ENCODE data around the gene KLK14. TPM values are rescaled to one million over a fixed set of nuclear protein-coding genes. Genes with fewer than 3 reads are reported as not detected.

KLK14 gene
- total and polyA plus RNA-seq, 2 experiments from 2014 or later, result 0.13 TPM; not detected in 1

DNA sequence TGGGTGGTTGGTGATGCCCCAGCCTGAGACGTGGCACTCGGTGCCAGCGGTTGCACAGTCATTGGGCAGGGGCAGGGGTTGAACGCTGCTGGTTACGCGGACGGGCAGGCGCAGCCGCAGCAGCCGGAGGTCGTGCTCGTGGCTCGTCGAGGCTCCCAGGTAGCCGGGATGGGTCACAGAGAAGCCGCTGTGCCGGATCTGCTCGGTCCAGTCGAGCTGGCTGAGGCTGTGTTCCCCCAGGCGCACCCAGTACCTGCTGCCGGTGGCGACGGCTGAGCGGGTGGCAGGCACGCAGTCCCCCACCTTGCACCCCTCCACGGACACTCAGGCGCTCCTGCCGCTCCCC lies 50.8 kb downstream of the KLK14 start:
- H3K79me2 ChIP-seq, result no peaks in the 10 kb centered on the region
- H3K27me3 ChIP-seq, result no peaks in the 10 kb centered on the region
- WGBS (ENCODE audit: low lambda C conversion rate, missing lambda C conversion rate), result 95% methylated on average over 28 of the region's 28 CpGs
- H3K9me2 ChIP-seq (replicated peaks; ENCODE audit: insufficient read depth), result no peaks in the 10 kb centered on the region
- no peak overlapping the region for H3K27ac ChIP-seq
- no peak overlapping the region for H3K4me3 ChIP-seq
- H3K9me3 ChIP-seq (ENCODE audit: low read depth), result no peaks in the 10 kb centered on the region
- no peaks in the 10 kb centered on the region for H3K36me3 ChIP-seq (replicated peaks; ENCODE audit: insufficient read depth, low read depth)
- no peak for TF ChIP-seq EZH2phosphoT487 (IDR thresholded peaks at IDR 0.05; ENCODE audit: low read depth, severe bottlenecking, unreplicated experiment)
- no peak for TF ChIP-seq EZH2 (IDR thresholded peaks at IDR 0.05; ENCODE audit: borderline replicate concordance)
- TF ChIP-seq, protein P1, sequence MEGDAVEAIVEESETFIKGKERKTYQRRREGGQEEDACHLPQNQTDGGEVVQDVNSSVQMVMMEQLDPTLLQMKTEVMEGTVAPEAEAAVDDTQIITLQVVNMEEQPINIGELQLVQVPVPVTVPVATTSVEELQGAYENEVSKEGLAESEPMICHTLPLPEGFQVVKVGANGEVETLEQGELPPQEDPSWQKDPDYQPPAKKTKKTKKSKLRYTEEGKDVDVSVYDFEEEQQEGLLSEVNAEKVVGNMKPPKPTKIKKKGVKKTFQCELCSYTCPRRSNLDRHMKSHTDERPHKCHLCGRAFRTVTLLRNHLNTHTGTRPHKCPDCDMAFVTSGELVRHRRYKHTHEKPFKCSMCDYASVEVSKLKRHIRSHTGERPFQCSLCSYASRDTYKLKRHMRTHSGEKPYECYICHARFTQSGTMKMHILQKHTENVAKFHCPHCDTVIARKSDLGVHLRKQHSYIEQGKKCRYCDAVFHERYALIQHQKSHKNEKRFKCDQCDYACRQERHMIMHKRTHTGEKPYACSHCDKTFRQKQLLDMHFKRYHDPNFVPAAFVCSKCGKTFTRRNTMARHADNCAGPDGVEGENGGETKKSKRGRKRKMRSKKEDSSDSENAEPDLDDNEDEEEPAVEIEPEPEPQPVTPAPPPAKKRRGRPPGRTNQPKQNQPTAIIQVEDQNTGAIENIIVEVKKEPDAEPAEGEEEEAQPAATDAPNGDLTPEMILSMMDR (IDR thresholded peaks at IDR 0.05; ENCODE audit: poor library complexity), result no peak
- no peak overlapping the region for H3K4me2 ChIP-seq
- H3K4me1 ChIP-seq (ENCODE audit: insufficient read depth), result no peaks in the 10 kb centered on the region
- H2AFZ ChIP-seq, result no peak overlapping the region
- no peak for DNase-seq (ENCODE audit: low spot score)
- no peaks in the 10 kb centered on the region for H4K20me1 ChIP-seq (ENCODE audit: insufficient read depth, poor library complexity, severe bottlenecking)

DNA sequence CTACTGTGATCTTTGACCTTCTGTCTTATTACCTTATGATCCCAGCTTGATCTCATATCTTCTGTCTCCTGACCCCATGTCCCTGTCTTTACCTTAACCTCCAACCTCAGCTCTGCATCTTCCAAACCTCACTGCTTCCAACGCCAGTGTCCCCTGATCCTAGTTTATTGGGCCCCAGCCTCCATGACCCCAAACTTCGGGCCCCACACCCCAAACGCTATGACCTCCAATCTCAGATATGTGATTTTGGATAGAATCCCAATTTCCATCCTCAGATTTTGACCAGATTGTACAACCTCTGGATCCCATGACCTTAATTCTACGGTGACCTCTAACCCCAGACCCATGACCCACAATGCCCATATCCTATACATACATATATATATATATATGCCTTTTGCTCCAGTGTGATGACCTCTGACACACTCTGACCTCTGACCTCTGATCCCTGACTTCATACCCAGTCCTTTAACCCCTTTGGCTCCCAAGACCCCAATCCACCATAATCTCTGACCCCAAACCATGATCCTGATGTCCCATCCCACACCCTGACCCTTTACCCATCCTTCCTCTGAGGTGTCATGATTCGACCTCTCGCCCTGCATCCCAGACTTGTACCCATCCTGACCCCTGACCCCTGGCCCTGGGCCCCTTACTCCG lies 51.3 kb downstream of the KLK14 start:
- no peak for DNase-seq (ENCODE audit: low spot score)
- Histone ChIP-seq H4K20me1 (ENCODE audit: insufficient read depth, poor library complexity, severe bottlenecking) (no peaks in the 10 kb centered on the region), H3K4me3 (no peak overlapping the region), H3K4me1 (ENCODE audit: insufficient read depth) (no peaks in the 10 kb centered on the region), H3K9me3 (ENCODE audit: low read depth) (no peaks in the 10 kb centered on the region), H3K27me3 (no peaks in the 10 kb centered on the region), H3K36me3 (replicated peaks; ENCODE audit: insufficient read depth, low read depth) (no peaks in the 10 kb centered on the region), H3K27ac (no peak overlapping the region), H3K79me2 (no peaks in the 10 kb centered on the region), H3K4me2 (no peak overlapping the region), H2AFZ (no peak overlapping the region), H3K9me2 (replicated peaks; ENCODE audit: insufficient read depth) (no peaks in the 10 kb centered on the region)
- 92% methylated on average over 7 of the region's 7 CpGs for WGBS (ENCODE audit: low lambda C conversion rate, missing lambda C conversion rate)
- no peak for TF ChIP-seq EZH2phosphoT487 (IDR thresholded peaks at IDR 0.05; ENCODE audit: low read depth, severe bottlenecking, unreplicated experiment)
- TF ChIP-seq, protein P1 (IDR thresholded peaks at IDR 0.05; ENCODE audit: poor library complexity), result no peak
- no peak for TF ChIP-seq EZH2 (IDR thresholded peaks at IDR 0.05; ENCODE audit: borderline replicate concordance)

DNA sequence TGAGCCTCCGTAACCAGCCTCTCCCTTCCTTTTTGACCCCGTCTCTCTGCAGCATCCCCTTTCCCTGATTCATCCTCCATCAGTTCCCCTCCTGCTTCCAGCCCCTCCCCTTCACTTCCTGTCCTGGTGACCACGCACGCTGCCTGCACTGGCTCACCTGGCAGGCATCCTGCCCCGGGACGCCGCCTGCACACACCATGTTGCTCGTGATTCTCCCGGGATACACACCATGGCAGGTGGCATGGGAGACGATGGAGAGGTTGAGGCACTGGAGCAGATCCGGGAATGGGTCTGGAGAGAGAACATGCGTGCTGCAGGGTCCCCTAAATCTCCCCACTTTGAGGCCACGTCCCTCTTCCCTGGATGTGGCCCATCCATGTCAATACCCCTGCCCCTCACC lies 52.1 kb downstream of the KLK14 start:
- no peak overlapping the region for H3K4me2 ChIP-seq
- no peaks in the 10 kb centered on the region for H3K9me2 ChIP-seq (replicated peaks; ENCODE audit: insufficient read depth)
- no peaks in the 10 kb centered on the region for H3K9me3 ChIP-seq (ENCODE audit: low read depth)
- no peaks in the 10 kb centered on the region for H4K20me1 ChIP-seq (ENCODE audit: insufficient read depth, poor library complexity, severe bottlenecking)
- no peak overlapping the region for H3K27ac ChIP-seq
- no peak for DNase-seq (ENCODE audit: low spot score)
- no peak overlapping the region for H3K4me3 ChIP-seq
- H3K79me2 ChIP-seq, result no peaks in the 10 kb centered on the region
- H3K4me1 ChIP-seq (ENCODE audit: insufficient read depth), result no peaks in the 10 kb centered on the region
- H2AFZ ChIP-seq, result no peak overlapping the region
- no peaks in the 10 kb centered on the region for H3K27me3 ChIP-seq
- TF ChIP-seq EZH2phosphoT487 (IDR thresholded peaks at IDR 0.05; ENCODE audit: low read depth, severe bottlenecking, unreplicated experiment) (no peak), EZH2 (IDR thresholded peaks at IDR 0.05; ENCODE audit: borderline replicate concordance) (no peak)
- TF ChIP-seq, protein P1 (IDR thresholded peaks at IDR 0.05; ENCODE audit: poor library complexity), result no peak
- H3K36me3 ChIP-seq (replicated peaks; ENCODE audit: insufficient read depth, low read depth), result no peaks in the 10 kb centered on the region
- WGBS (ENCODE audit: low lambda C conversion rate, missing lambda C conversion rate), result 84% methylated on average over 13 of the region's 13 CpGs
